Activated naive CD4-positive, alpha-beta T cell treated with anti-CD3 and anti-CD28 coated beads, Interleukin-2, amount 50 U/mL, for 72 hours (primary cell): Measurements from ENCODE around the gene ANKRD10. TPM values are rescaled to one million over a fixed set of nuclear protein-coding genes. Genes with fewer than 3 reads are reported as not detected.

ENCODE experiments used
- ATAC-seq, 2 donors: fragments of 150-1000 bp; cut with Tn5 transposase; 2 replicates each; pipeline ENCODE4 v1.10.0; 2021; ENCODE audit warnings: mild to moderate bottlenecking in 2 of 2, moderate library complexity in 2 of 2
- DNase-seq, 2 donors: peaks; one replicate each; pipeline ENCODE4 v3.0.0; 2021 to 2022; ENCODE audit warnings: low spot score in 2 of 2
- H3K27ac Mint-ChIP-seq, 2 donors: one replicate each; pipeline ENCODE4 v1.8.0; 2022; ENCODE audit warnings: mild to moderate bottlenecking in 2 of 2, mixed read lengths in 2 of 2
- H3K36me3 Mint-ChIP-seq, 2 donors: one replicate each; pipeline ENCODE4 v1.8.0; 2022; ENCODE audit warnings: mixed read lengths in 2 of 2
- H3K9me3 Mint-ChIP-seq, 2 donors: one replicate each; pipeline ENCODE4 v1.8.0; 2022; ENCODE audit warnings: mixed read lengths in 2 of 2
- total RNA-seq, 2 donors: library from RNA; stranded (reverse); gene quantifications; one replicate each; pipeline ENCODE4 v1.2.3, GENCODE V29; 2022

ANKRD10 gene
- total RNA-seq, 2 donors from 2014 or later = 160 to 162 TPM

DNA sequence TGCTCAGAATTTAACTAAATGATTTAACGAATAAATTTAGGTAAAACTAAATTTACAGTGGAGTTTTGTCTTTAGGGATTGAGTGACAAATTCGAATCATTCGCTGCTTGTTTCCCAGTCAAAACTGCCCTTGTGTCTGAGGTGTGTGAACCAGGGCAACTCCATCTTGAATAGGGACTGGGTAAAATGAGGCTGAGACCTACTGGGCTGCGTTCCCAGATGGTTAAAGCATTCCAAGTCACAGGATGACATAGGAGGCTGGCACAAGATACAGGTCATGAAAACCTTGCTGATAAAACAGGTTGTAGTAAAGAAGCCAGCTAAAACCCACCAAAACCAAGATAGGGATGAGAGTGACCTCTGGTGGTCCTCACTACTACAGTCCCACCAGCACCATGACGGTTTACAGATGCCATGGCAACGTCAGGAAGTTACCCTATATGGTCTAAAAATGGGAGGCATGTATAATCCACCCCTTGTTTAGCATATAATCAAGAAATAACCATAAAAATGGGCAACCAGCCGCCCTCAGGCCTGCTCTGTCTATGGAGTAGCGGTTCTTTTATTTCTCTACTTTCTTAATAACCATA is 10.2 kb upstream of the ANKRD10 start:
- peaks cover 8 to 12% of the 10 kb centered on the region in 2 donors for H3K36me3 Mint-ChIP-seq
- ATAC-seq = no peak
- DNase-seq = no peak
- H3K27ac Mint-ChIP-seq = no peak overlapping the region
- H3K9me3 Mint-ChIP-seq = no peaks in the 10 kb centered on the region

DNA sequence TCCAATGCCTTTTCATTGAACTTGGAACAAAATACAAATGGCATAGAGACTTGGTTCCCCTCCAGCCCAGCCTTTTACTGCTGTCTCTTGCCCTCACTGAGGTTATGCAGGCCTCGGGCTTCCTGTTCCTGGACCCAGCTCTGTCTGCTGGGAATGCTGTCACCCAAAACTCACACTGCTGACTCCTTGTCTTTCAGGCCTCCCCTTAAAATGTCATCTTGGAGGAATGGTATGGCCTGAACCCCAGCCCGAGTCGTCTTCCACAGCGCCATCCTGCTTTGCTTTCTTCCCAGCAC is 9.7 kb upstream of the ANKRD10 start:
- no peaks in the 10 kb centered on the region for H3K9me3 Mint-ChIP-seq
- no peak overlapping the region for H3K27ac Mint-ChIP-seq
- no peak for ATAC-seq
- DNase-seq = no peak
- peaks cover 9 to 14% of the 10 kb centered on the region in 2 donors for H3K36me3 Mint-ChIP-seq

DNA sequence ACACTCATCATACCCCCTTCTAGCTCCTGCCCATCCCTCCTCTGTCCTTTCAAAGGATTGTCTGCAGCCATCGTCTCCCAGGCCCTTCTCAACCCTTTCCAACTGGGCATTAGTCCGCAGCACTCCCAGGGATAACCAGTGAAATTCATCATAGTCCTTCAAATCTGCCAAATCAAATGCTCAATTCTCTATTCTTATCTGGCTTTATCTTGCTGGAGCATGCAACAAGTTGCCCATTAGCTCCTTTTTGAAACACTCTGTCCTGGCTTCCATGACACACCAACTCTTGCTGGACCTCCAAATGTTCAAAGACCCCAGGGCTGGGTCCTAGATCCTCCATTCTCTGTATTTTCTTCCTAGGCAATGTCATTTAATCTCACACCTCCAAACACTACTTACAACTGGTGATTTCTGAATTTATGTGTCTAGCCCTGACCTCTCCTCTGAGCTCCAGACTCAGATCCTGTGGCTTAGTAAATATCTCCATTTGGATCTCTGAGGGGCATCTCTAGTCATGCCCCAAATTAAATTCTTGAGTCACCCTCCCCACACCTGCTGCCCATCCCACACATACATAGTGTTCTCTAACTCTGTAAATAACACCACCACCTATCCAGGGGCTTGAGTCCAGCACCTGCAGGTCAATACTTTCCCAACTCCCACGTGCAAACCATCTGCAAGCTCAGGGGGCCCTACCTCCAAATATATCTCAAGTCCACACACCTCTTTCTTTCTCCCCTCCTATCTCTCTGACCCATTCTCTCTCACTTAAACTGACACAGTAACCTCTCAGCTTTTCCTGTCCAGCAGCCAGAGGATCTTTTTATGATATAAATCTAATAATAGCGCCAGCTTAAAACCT is 9.1 kb upstream of the ANKRD10 start:
- H3K9me3 Mint-ChIP-seq = no peaks in the 10 kb centered on the region
- no peak overlapping the region for H3K27ac Mint-ChIP-seq
- DNase-seq (no peak), ATAC-seq (no peak)
- peaks cover 9 to 16% of the 10 kb centered on the region in 2 donors for H3K36me3 Mint-ChIP-seq

DNA sequence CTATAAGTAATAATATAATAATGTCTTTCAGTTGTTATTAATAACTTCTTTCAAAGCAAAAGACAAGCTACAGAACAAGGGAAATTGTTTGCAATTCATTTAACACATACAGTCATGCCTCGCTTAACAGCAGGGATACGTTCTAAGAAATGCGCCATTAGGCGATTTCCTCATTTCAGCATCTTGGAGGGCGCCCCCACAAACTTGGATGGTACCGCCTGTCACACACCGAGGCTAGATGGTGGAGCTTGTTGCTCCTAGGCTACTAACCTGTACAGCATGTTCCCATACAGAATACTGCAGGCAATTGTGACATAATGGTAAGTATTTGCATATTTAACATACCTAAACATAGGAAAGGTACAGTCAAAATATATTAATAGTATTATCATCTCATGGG is 8.2 kb upstream of the ANKRD10 start:
- H3K9me3 Mint-ChIP-seq = no peaks in the 10 kb centered on the region

DNA sequence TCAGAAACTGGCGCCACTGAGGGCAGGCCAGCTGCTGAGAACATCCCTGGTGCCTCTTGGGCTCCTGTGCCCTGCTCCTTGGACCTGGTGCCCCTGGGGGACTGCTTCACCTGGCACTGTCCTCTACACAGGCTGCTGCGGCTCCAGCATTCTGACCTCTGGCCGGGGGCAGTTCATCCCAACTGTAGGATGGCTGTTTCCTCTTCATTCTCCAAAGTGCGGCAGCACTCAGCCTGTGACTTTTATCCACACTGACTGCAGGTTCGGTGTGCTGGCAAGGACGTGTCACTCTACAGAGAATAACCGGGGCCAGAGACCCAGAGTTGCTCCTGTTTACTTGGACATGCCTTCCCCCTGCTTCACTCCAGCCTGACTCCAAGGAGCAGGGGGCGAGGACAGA is 7.6 kb upstream of the ANKRD10 start:
- H3K27ac Mint-ChIP-seq = no peak overlapping the region
- peaks cover 9 to 29% of the 10 kb centered on the region in 2 donors for H3K36me3 Mint-ChIP-seq

More for the DNA sequence above, 8.2 kb upstream of the ANKRD10 start:
- Mint-ChIP-seq H3K27ac (no peak overlapping the region), H3K36me3 (peaks cover 9 to 23% of the 10 kb centered on the region in 2 donors)
- DNase-seq (no peak), ATAC-seq (no peak)

DNA sequence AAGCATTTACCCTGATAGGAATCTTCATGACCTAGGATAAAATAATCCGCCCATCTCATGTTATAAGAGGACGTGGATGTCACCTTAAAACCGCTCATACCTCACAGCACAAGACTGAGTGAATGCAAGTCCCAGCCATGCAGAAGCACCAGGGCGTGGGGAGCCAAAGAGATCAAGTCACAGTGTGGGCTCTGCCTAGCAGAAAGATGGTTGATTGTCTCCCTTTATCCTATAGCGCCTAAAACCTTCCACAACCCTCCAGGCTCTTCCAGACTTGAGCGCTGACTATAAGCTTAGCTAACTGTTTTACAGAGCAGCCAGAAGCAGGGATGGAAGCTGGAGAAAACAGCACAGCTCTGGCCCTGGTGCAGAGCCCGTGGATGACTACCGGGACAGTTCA is 6.8 kb upstream of the ANKRD10 start:
- Mint-ChIP-seq H3K36me3 (peaks cover 9 to 29% of the 10 kb centered on the region in 2 donors), H3K27ac (peak overlapping the region in 1 of 2 donors; percentile 40), H3K9me3 (no peaks in the 10 kb centered on the region)
- DNase-seq = no peak
- ATAC-seq = peak in 1 of 2 donors; percentile 10

More for the DNA sequence above, 7.6 kb upstream of the ANKRD10 start:
- ATAC-seq (no peak), DNase-seq (no peak)
- H3K9me3 Mint-ChIP-seq = no peaks in the 10 kb centered on the region

DNA sequence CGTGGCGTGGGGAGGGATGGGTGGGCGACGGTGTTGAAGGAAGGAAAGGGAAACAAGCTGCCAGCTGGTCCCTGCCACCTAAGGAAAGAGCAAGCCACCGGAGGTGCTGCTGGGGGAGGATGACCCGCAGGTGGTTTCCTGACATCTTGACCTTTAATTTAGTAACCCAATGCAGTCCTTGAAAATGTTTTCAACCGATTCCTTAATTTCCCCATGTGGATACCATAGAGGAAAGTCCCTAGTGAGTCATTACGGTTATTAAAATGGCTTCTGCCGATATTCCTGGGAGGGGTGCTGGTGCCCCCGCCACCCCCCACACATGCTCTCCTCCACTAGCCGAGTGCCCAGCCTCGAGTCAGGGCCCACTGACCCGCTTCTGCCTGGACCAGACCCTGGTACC is 6.3 kb upstream of the ANKRD10 start:
- ATAC-seq = peak in 1 of 2 donors; percentile 88
- peaks cover 9 to 29% of the 10 kb centered on the region in 2 donors for H3K36me3 Mint-ChIP-seq
- no peaks in the 10 kb centered on the region for H3K9me3 Mint-ChIP-seq
- DNase-seq = no peak
- H3K27ac Mint-ChIP-seq = peak overlapping the region; percentile 40 to 79

DNA sequence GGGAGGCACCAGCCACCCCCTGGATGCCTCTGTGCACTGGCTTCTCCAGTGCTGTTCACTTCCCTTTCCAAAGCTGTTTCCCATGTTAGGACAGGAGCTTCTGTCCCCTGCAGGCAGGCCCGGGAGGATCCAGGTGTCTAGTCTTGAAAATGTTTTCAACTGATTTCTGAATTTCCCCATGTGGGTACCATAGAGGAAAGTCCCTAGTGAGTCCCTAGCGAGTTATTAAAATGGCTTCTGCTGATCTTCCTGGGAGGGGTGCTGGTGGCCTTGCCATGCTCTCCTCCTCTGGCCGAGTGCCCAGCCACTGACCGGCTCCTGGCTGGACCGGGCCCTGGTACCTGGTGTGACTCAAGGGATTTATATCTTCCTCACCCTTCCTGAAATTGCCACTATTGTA is 5.2 kb upstream of the ANKRD10 start:
- H3K36me3 Mint-ChIP-seq = peaks cover 9 to 29% of the 10 kb centered on the region in 2 donors
- DNase-seq (no peak), ATAC-seq (no peak)
- peak overlapping the region; percentile 47 to 79 for H3K27ac Mint-ChIP-seq
- no peaks in the 10 kb centered on the region for H3K9me3 Mint-ChIP-seq

DNA sequence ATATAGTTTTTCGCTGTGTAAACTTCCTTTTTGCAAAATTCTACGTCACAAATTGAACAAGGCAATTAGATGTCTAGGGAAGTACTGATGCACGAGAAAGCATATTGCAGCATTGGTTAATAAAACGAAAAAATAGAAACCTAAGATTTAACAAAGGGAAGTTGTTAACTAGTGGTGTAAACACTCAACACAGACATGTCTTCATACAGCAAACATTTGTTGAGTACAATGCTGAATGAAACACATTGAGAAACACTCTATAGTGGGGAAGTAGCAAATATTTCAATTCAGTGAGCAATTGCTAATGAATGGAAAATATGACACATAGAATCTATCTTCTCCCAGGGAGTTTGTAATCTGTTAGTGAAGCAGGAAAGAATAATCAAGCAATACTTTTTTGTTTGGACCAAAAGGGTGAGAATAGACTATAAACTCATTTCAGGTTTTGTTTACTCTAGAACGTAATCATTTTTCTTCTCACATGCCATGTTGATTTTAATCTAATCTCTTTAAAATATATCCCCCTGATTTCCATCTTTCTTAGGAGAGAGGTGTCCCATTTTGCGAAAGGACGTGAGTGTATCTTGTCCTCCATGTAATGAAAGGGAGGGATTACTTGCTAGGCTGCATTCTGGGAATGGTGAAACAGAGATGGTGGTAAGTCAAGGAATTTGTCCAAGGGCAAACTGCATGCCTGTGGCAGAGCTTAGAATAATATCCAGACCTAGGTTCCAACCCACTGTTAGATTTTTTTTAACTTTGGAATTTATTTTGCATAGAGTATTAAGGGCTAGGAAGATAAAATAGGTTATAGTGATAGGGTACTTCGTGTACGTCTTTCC is 1.7 kb upstream of the ANKRD10 start:
- ATAC-seq (no peak), DNase-seq (no peak)
- H3K36me3 Mint-ChIP-seq = peaks cover 17 to 38% of the 10 kb centered on the region in 2 donors
- peak overlapping the region; percentile 92 to 94 for H3K27ac Mint-ChIP-seq
- no peaks in the 10 kb centered on the region for H3K9me3 Mint-ChIP-seq

DNA sequence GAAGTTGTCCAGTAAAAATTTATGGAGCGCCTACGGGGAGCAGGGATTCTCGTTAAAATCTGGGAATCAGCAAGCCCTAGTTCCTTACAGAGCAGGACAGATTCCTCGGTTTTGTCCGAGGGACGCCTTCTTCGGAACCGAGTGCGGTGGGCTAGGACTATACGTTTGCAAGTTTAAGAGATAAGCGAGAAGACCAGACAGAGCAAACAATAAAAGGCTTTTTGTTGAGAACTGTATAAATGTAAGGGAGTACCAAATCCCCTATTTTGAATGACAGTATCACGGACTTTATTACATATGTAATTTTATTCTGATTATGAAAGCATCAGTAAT is 971 bp upstream of the ANKRD10 start:
- Mint-ChIP-seq H3K27ac (peak overlapping the region; percentile 92 to 94), H3K9me3 (no peaks in the 10 kb centered on the region), H3K36me3 (peaks cover 16 to 38% of the 10 kb centered on the region in 2 donors)
- DNase-seq (no peak), ATAC-seq (no peak)

DNA sequence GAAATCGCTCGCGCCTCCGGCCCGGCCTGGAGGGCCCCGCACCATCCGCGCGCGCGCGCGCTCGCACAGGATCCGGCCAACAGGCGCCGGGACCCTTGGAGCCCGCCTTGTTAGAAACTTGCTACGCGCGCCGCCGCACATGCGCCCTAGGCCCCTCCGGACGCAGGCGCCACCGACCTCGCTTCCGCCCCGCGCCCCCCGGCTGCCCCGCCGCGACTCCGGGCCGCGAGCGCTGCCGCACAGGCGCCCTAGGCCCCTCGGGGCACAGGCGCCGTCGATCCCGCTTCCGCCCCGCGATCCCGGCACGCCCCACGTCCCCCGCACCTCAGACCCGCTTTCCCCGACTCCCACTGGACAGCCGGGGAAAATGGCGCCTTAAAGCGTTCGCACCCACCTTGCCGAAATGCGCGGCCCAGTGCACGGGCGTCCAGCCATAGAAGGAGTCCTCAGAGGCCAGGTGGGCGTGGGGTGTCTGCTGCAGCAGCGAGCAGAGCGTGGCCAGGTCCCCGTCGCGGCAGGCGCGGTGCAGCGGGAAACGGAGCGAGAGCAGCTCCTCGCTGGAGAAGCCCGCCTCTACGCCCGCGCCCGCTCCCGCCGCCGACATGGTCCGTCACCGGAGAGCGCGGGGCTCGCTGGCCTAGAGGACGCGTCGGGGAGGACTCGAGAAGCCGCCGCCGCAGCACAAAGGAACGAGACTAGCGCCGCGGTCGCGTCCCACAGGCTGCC is 375 bp downstream of the ANKRD10 start:
- H3K9me3 Mint-ChIP-seq = no peaks in the 10 kb centered on the region
- H3K27ac Mint-ChIP-seq = peak overlapping the region; percentile 91 to 94
- peak; percentile 30 to 43 for ATAC-seq
- peaks cover 19 to 40% of the 10 kb centered on the region in 2 donors for H3K36me3 Mint-ChIP-seq
- peak; percentile 74 to 86 for DNase-seq

DNA sequence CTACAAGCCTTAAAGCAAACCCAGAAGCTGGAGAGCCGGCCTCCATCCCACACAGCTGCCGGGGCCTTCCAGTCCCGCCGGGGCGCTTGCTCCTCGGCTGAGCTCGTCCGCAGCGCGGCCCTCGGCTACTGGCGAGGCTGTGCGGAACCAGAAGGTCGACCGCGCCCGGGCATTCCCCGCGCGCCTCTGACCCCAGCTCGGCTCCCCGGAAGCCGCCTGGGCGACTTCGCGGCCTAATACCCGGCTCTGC is 863 bp downstream of the ANKRD10 start:
- DNase-seq = no peak
- Mint-ChIP-seq H3K9me3 (no peaks in the 10 kb centered on the region), H3K27ac (peak overlapping the region; percentile 94 to 97), H3K36me3 (peaks cover 20 to 44% of the 10 kb centered on the region in 2 donors)
- no peak for ATAC-seq

DNA sequence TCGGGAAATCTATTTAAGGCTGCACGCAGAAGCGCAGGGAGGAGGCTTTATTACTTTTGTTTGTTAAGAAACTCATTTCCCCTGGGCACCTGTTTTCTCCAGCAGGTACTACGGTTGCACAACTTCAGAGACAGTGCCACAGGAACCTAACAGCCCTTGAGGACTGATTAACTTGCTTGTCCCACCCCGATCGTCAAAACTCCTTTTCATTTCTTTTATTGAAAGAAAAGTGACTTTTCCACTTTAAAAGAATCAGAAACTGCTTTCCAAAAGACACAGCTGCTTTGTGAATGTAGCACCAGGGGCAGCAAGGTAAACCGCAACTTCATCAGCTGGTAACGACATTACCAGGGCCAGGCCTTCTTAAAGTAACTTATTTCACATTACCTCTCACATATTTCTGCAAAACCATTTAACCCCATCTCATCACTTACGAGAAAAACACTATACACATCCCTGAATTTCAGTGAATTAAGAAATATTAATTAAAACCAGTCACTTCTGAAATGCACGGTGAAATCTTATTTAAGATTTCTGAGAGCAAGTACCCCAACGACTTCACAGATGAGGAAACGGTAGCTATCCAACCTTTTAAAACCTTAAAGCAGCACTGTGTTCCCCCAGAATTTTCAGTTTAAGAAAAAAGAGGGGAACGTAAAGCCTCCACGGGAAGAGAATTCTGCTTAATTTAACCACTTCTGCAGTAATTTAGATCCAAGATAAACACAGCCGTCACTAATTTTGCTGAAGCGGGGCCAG is 1.4 kb downstream of the ANKRD10 start:
- Mint-ChIP-seq H3K36me3 (peaks cover 20 to 44% of the 10 kb centered on the region in 2 donors), H3K9me3 (no peaks in the 10 kb centered on the region), H3K27ac (peak overlapping the region; percentile 94 to 97)
- ATAC-seq = no peak
- no peak for DNase-seq

DNA sequence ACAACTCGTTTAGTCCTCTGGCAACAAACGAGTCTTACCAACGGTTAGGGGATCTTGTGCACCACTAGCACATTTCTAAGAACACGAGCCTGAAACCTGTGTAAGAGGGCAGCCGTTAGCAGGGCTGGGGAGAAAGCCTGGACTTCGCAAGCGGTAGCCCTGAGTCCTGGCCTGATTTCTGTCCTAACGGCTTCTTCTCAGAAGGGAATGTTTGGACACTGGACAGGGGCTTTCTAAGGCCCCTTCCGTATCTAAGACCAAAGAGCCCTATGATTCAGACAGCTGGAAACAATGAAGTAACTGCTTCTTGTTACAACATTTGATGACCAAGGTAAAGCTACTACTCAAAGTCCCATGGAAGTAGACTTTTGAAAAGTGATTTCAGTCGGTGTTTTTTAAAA is 2.2 kb downstream of the ANKRD10 start:
- Mint-ChIP-seq H3K27ac (peak overlapping the region; percentile 94 to 97), H3K9me3 (no peaks in the 10 kb centered on the region), H3K36me3 (peaks cover 27 to 46% of the 10 kb centered on the region in 2 donors)
- ATAC-seq (no peak), DNase-seq (no peak)

DNA sequence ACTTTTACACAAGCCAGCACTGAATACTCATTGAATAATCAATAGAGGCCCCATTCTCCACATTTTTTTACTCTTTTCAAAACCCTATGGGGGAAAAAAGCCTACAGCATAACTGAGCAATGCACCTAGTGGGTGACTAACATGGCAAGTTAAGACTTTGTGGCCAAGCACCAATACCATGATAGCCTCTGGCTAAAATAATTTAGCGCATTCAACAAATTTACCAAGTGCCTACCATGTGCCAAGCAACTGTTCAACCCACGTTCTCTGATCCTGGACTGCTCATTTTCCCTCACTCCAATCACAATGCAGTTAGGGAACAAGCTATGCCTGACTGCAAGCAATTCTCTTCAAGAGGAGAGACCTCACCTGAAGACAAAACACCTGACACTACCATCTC is 3.0 kb downstream of the ANKRD10 start:
- Mint-ChIP-seq H3K36me3 (peaks cover 34 to 51% of the 10 kb centered on the region in 2 donors), H3K9me3 (no peaks in the 10 kb centered on the region), H3K27ac (peak overlapping the region in 1 of 2 donors; percentile 41)
- DNase-seq (no peak), ATAC-seq (no peak)
